ENCODE measurements around the gene ICAM3.

ICAM3 gene

GRCh38 chr19:10288662-10289166, 50.7 kb downstream of the ICAM3 start:
- no peak for DNase-seq (ENCODE audit: low read depth)
- no peak for TF ChIP-seq CTCF (conservative IDR thresholded peaks at IDR 0.05; ENCODE audit: low read depth, low read length)
- peak overlapping the region; percentile 36 for H3K4me3 ChIP-seq (ENCODE audit: low read length)

GRCh38 chr19:10286803-10287737, 52.4 kb downstream of the ICAM3 start, which contains the start of gene ICAM4:
Gene ICAM4 (plus strand): TSS chr19:10286955. CDS start chr19:10287013, 58 bp downstream.
- H3K4me3 ChIP-seq (ENCODE audit: low read length) = no peak within 1 kb of the TSS
- no peak for TF ChIP-seq CTCF (conservative IDR thresholded peaks at IDR 0.05; ENCODE audit: low read depth, low read length)
- DNase-seq (ENCODE audit: low read depth) = no peak

GRCh38 chr19:10285393-10285792, 54.0 kb downstream of the ICAM3 start:
- TF ChIP-seq CTCF (conservative IDR thresholded peaks at IDR 0.05; ENCODE audit: low read depth, low read length) = no peak
- no peak overlapping the region for H3K4me3 ChIP-seq (ENCODE audit: low read length)
- no peak for DNase-seq (ENCODE audit: low read depth)

- no peak for DNase-seq (ENCODE audit: low read depth)
- no peak for TF ChIP-seq CTCF (conservative IDR thresholded peaks at IDR 0.05; ENCODE audit: low read depth, low read length)
- H3K4me3 ChIP-seq (ENCODE audit: low read length) = no peak overlapping the region
These were observed 54.5 kb downstream of the ICAM3 start for GRCh38 chr19:10284960-10285278.

- no peak for DNase-seq (ENCODE audit: low read depth)
- no peak overlapping the region for H3K4me3 ChIP-seq (ENCODE audit: low read length)
These were observed 55.1 kb downstream of the ICAM3 start for GRCh38 chr19:10284065-10284959.

More at GRCh38 chr19:10284065-10284959, 55.1 kb downstream of the ICAM3 start:
- no peak for TF ChIP-seq CTCF (conservative IDR thresholded peaks at IDR 0.05; ENCODE audit: low read depth, low read length)

Data from retinal pigment epithelial cell (primary cell).